Ishikawa (cell line): Measurements from ENCODE around the gene CACNA2D2.

Source experiments
- CEBPB ChIP-seq: IDR thresholded peaks from 2 replicates; pipeline ENCODE4 v1.6.1; 2012
- CREB1 ChIP-seq: IDR thresholded peaks from 2 replicates; pipeline ENCODE4 v1.6.1; 2012; ENCODE audit warnings: low read depth
- EGR1 ChIP-seq: IDR thresholded peaks from 2 replicates; pipeline ENCODE4 v1.6.1; 2012
- EP300 ChIP-seq: IDR thresholded peaks from 2 replicates; pipeline ENCODE4 v1.6.1; 2012; ENCODE audit warnings: borderline replicate concordance
- FOXM1 ChIP-seq: IDR thresholded peaks from 2 replicates; pipeline ENCODE4 v1.6.1; 2012; ENCODE audit warnings: low read depth, borderline replicate concordance
- NFIC ChIP-seq: IDR thresholded peaks from 2 replicates; pipeline ENCODE4 v1.6.1; 2012
- RAD21 ChIP-seq: IDR thresholded peaks from 2 replicates; pipeline ENCODE4 v1.6.1; 2012; ENCODE audit warnings: low read depth
- TAF1 ChIP-seq: IDR thresholded peaks from 2 replicates; pipeline ENCODE4 v1.6.1; 2012; ENCODE audit warnings: low read depth, mild to moderate bottlenecking
- TCF12 ChIP-seq: IDR thresholded peaks from 2 replicates; pipeline ENCODE4 v1.6.1; 2012; ENCODE audit warnings: low read depth
- TEAD4 ChIP-seq: IDR thresholded peaks from 2 replicates; pipeline ENCODE4 v1.6.1; 2012
- YY1 ChIP-seq: IDR thresholded peaks from 2 replicates; pipeline ENCODE4 v1.6.1; 2012; ENCODE audit warnings: low read depth
- ZBTB7A ChIP-seq: IDR thresholded peaks from 2 replicates; pipeline ENCODE4 v1.6.1; 2012; ENCODE audit warnings: low read depth
- TF ChIP-seq, protein P1 (sequence below): IDR thresholded peaks from 2 replicates; pipeline ENCODE4 v1.6.1; 2012; ENCODE audit warnings: low read depth, mild to moderate bottlenecking
- TF ChIP-seq, protein P2 (sequence below): IDR thresholded peaks from 2 replicates; pipeline ENCODE4 v1.6.1; 2012
- TF ChIP-seq, protein P3 (sequence below): IDR thresholded peaks from 2 replicates; pipeline ENCODE4 v1.6.1; 2012

The CACNA2D2 gene

DNA sequence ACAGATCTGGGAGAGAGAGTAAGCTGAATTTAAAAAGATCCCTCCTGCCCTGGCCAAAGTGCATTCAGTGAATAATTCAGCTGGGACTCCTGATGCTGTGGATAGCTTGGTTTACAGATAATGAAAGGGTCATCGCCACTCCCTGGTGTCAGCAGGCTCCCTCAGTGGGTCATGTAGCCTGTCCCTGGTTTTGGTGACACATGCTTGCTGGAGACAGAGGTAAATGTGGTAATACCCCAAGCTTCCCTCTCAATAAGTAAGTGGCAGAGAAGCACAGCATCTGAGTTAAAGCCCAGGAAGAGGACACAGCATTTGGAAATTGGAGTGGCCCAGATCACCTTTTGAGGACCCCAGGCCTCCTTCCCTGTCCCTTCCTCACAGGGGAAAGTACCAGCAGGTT, 146.0 kb downstream of the CACNA2D2 start:
- TF ChIP-seq TEAD4 (no peak), TCF12 (no peak), EP300 (no peak), RAD21 (no peak), CREB1 (no peak), ZBTB7A (no peak), NFIC (no peak), TAF1 (no peak), YY1 (no peak), CEBPB (no peak), EGR1 (no peak), FOXM1 (no peak)
- TF ChIP-seq, protein P1, sequence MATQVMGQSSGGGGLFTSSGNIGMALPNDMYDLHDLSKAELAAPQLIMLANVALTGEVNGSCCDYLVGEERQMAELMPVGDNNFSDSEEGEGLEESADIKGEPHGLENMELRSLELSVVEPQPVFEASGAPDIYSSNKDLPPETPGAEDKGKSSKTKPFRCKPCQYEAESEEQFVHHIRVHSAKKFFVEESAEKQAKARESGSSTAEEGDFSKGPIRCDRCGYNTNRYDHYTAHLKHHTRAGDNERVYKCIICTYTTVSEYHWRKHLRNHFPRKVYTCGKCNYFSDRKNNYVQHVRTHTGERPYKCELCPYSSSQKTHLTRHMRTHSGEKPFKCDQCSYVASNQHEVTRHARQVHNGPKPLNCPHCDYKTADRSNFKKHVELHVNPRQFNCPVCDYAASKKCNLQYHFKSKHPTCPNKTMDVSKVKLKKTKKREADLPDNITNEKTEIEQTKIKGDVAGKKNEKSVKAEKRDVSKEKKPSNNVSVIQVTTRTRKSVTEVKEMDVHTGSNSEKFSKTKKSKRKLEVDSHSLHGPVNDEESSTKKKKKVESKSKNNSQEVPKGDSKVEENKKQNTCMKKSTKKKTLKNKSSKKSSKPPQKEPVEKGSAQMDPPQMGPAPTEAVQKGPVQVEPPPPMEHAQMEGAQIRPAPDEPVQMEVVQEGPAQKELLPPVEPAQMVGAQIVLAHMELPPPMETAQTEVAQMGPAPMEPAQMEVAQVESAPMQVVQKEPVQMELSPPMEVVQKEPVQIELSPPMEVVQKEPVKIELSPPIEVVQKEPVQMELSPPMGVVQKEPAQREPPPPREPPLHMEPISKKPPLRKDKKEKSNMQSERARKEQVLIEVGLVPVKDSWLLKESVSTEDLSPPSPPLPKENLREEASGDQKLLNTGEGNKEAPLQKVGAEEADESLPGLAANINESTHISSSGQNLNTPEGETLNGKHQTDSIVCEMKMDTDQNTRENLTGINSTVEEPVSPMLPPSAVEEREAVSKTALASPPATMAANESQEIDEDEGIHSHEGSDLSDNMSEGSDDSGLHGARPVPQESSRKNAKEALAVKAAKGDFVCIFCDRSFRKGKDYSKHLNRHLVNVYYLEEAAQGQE, result no peak
- TF ChIP-seq, protein P2, sequence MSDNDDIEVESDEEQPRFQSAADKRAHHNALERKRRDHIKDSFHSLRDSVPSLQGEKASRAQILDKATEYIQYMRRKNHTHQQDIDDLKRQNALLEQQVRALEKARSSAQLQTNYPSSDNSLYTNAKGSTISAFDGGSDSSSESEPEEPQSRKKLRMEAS, result no peak
- TF ChIP-seq, protein P3, sequence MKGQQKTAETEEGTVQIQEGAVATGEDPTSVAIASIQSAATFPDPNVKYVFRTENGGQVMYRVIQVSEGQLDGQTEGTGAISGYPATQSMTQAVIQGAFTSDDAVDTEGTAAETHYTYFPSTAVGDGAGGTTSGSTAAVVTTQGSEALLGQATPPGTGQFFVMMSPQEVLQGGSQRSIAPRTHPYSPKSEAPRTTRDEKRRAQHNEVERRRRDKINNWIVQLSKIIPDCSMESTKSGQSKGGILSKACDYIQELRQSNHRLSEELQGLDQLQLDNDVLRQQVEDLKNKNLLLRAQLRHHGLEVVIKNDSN, result no peak

DNA sequence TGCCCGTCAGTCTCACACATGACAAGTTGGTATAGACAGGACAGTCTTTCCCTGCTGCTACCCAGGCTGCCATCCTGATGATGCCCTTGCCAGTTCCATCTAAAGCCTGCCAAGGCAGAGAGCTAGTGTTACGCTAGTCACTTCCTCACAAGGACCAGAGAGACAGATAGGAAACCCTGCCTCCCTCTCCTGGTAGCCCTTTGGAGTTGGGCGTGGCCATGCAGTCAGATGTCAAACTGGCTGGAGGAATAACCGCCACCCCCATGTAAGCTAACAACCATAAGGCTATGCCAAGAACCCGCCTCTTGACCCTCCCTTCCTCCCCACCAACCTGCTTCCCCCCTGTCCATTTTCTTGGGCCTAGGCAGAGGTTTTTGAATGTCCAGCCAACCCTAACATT, 146.9 kb downstream of the CACNA2D2 start:
- TF ChIP-seq TEAD4 (no peak), TCF12 (no peak), CREB1 (no peak)
- TF ChIP-seq, protein P3, result no peak

DNA sequence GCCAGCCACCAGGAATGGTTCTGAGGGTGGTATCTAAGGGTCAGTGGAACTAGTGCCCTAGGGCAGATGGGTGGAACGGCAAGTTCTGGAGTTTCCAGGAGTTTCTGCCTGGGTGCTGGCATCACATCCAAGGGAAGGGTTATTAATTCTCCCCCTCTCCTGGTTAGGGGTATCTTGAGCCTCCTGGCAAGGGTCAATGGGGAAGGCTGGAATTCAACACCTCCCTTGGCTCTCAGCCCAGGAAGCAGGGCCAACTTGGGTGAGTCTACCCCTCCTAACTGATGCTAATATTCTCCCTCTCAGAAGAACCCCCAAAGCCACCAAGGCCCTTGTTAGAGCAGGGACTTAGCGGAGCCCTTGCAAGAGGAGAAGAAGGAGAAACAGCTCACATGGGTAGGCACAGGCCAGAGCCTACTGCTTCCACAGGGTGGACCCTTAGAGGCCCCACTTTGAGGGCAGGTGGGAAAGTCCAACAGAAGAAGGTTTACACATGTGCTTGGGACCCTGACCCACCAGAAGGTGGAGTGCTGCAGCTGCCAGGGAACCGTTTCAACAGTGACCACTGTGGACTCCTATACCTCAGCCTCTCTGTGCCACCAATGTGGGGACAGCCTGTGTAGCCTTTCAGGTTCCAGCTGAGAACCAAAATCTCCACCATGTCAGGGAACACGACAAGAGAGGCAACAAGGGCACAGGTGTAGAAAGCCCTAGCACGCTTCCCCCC, 147.4 kb downstream of the CACNA2D2 start:
- TF ChIP-seq NFIC, result peak; percentile 27; the same call in 1 of the 2 replicates
- TF ChIP-seq TEAD4, result no peak

DNA sequence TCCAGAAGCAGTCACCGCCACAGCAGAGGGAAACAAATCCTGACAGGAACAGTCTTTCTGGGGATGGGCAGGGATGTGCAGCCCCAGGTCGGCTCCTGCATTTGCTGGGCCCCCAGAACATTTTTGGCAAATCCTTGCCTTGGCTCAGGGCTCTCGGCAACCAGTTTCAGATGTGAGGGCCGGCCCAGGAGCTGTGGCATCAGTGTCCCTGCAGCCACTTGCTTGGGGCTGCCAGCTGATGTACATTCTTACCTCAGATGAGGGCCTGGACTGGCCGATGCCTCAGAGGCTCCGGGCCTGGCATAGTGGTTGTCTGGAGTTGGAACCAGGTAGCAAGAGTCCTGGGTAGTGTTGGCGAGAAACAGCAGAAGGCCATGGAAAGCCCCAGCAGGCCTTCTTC, 148.6 kb downstream of the CACNA2D2 start:
- TF ChIP-seq TEAD4 (no peak), CREB1 (no peak)

DNA sequence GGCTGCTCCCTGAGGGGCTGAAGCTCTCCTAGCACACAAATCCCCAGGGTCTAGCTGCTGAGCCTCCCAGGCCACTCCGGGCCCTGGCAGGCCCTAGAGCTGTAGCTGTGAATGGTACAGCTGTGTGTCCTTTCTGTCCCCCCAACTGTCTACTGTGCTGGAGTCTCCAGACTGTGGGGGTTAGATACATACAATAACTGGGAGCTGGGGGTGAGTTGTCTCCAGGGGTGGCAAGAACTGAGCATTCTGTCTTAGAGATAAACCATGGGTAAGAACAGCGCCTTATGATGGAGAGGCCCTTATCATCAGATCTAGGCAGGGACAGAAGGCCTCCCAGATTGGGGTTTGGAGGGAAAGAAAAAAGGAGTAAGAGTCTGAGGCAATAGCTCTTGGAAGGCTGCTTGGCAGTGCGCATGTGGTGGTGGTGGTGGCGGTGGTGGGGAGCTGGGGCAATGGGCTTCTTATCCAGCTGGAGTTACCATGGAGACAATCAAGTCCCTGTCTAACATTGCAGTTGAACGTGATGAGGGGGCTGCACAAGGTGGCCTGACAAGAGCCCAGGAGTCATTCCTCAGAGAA, 149.2 kb downstream of the CACNA2D2 start:
- TF ChIP-seq FOXM1 (no peak), NFIC (no peak), ZBTB7A (no peak), EP300 (no peak), TEAD4 (no peak), RAD21 (no peak), TCF12 (no peak), YY1 (no peak), EGR1 (no peak), CEBPB (no peak), TAF1 (no peak), CREB1 (no peak)
- TF ChIP-seq, protein P3, result no peak
- TF ChIP-seq, protein P1, result no peak
- TF ChIP-seq, protein P2, result no peak

DNA sequence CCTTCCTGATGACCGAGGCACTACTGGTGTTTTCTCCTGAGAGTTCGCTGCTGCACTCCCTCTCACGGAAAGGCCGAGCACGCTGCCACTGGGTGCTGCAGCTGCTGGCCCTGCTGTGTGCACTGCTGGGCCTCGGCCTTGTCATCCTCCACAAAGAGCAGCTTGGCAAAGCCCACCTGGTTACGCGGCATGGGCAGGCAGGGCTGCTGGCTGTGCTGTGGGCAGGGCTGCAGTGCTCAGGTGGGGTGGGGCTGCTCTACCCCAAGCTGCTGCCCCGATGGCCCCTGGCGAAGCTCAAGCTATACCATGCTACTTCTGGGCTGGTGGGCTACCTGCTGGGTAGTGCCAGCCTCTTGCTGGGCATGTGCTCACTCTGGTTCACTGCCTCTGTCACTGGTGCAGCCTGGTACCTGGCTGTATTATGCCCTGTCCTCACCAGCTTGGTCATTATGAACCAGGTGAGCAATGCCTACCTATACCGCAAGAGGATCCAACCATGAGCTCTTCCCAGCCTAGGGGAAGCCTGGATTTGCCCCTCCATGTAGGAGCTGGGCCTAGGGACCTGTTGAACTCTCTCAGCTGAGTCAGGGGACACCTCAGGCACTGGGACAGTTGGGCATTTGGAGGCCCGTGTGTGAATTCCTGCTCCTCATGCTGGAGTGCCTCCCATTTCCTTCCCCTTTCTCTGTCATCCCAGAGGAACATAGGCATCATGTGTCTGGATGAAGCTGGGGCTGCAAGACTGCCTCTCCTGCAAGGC, 150.0 kb downstream of the CACNA2D2 start:
- TF ChIP-seq RAD21 (no peak), EGR1 (no peak), YY1 (no peak), FOXM1 (no peak), TEAD4 (no peak), CREB1 (no peak), NFIC (no peak), ZBTB7A (no peak)
- TF ChIP-seq, protein P3, result no peak
- TF ChIP-seq, protein P2, result no peak
- TF ChIP-seq, protein P1, result no peak
